HepG2 (cell line): ENCODE measurements around the gene ASGR1. TPM values are rescaled to one million over a fixed set of nuclear protein-coding genes. Genes with fewer than 3 reads are reported as not detected.

Source experiments
- CREB3 ChIP-seq: sonication (generic); formaldehyde crosslinking; IDR thresholded peaks from 2 replicates; pipeline ENCODE4 v1.5.0; 2020; ENCODE audit warnings: missing genetic modification reagents
- E2F2 ChIP-seq: sonication (generic); formaldehyde crosslinking; IDR thresholded peaks from 2 replicates; pipeline ENCODE4 v1.4.0; 2020; ENCODE audit warnings: missing genetic modification reagents, borderline replicate concordance
- HNF4G ChIP-seq, 2 experiments: sonication (generic) in 1 of 2; formaldehyde crosslinking in 1 of 2; IDR thresholded peaks; 2 replicates each; pipeline versions ENCODE4 v1.4.0 to v1.6.1; 2011 to 2020; ENCODE audit warnings: borderline replicate concordance in 2 of 2, low read depth in 2 of 2, mild to moderate bottlenecking in 2 of 2, low read length in 1 of 2, missing genetic modification reagents in 1 of 2, moderate library complexity in 1 of 2
- KDM2A ChIP-seq: sonication (generic); formaldehyde crosslinking; IDR thresholded peaks from 2 replicates; pipeline ENCODE4 v1.4.0; 2020; ENCODE audit warnings: low read depth, missing genetic modification reagents, borderline replicate concordance
- PAF1 ChIP-seq: IDR thresholded peaks from 2 replicates; pipeline ENCODE4 v1.6.1; 2016; ENCODE audit warnings: missing genetic modification reagents, missing compliant biosample characterization
- PBX2 ChIP-seq: IDR thresholded peaks from 2 replicates; pipeline ENCODE4 v1.6.1; 2016; ENCODE audit warnings: control low read depth
- ZNF281 ChIP-seq: sonication (generic); formaldehyde crosslinking; IDR thresholded peaks from 2 replicates; pipeline ENCODE4 v1.4.0; 2020; ENCODE audit warnings: missing genetic modification reagents, borderline replicate concordance
- ZNF512B ChIP-seq: sonication (generic); formaldehyde crosslinking; IDR thresholded peaks from 2 replicates; pipeline ENCODE4 v1.5.1; 2020; ENCODE audit warnings: missing genetic modification reagents, mild to moderate bottlenecking, borderline replicate concordance
- polyA plus RNA-seq, 8 experiments: library from polyadenylated mRNA; depleted of rRNA in 3 of 8; stranded (reverse) in 7 of 8; unstranded in 1 of 8; fragments of >200 nt; fragmentation: Illumina TruSeq in 4 of 8; extraction: Trizol in 4 of 8; gene quantifications; 2 replicates each; pipeline versions ENCODE4 v1.2.1 to v1.2.3, GENCODE V29; 2011 to 2016; ENCODE audit warnings: low read depth in 4 of 8, missing spikeins in 1 of 8, mixed read lengths in 1 of 8; ENCODE audit not compliant: insufficient read depth in 1 of 8
- total RNA-seq, 5 experiments: library from RNA; depleted of rRNA; stranded (reverse); fragments of >200 nt; fragmentation: Illumina TruSeq; extraction: Trizol; gene quantifications; 2 replicates each; pipeline ENCODE4 v1.2.3, GENCODE V29; 2016; ENCODE audit warnings: low read depth in 1 of 5

The ASGR1 gene
- total and polyA plus RNA-seq, 2 of the 13 experiments (the other 11 are each of a cell fraction or from before 2014, with no cell fraction given), result 353 to 796 TPM

GRCh38 chr17:7144213-7144612 lies 35.0 kb downstream of the ASGR1 start (continued):
- TF ChIP-seq PBX2, result no peak
- no peak for TF ChIP-seq ZNF281 (CRISPR knock-in tag)
- TF ChIP-seq PAF1 (CRISPR knock-in tag), result no peak
- no peak for TF ChIP-seq CREB3 (CRISPR knock-in tag)
- TF ChIP-seq E2F2 (CRISPR knock-in tag), result no peak
- no peak for TF ChIP-seq KDM2A
- TF ChIP-seq HNF4G (IDR thresholded peaks at IDR 0.05; ENCODE audit: borderline replicate concordance, low read depth, low read length), result no peak
- TF ChIP-seq HNF4G (CRISPR knock-in tag; IDR thresholded peaks at IDR 0.05; ENCODE audit: borderline replicate concordance, low read depth), result no peak
- TF ChIP-seq ZNF512B (CRISPR knock-in tag), result no peak
